Activated naive CD8-positive, alpha-beta T cell treated with anti-CD3 and anti-CD28 coated beads for 36 hours (primary cell): ENCODE results near the gene VAMP5. TPM values are rescaled to one million over a fixed set of nuclear protein-coding genes. Genes with fewer than 3 reads are reported as not detected.
"Not testable (repeated sequence)": the region's sequence is repeated elsewhere in the genome, so short reads cannot be mapped to it uniquely, and the experiment has no call there.

Source experiments
- DNase-seq: peaks from one replicate; pipeline ENCODE4 v3.0.0; 2021
- H3K27ac Mint-ChIP-seq: one replicate; pipeline ENCODE4 v1.8.0; 2022; ENCODE audit warnings: mild to moderate bottlenecking, moderate library complexity, mixed read lengths
- H3K27me3 Mint-ChIP-seq: one replicate; pipeline ENCODE4 v1.8.0; 2022; ENCODE audit warnings: mild to moderate bottlenecking, mixed read lengths
- H3K36me3 Mint-ChIP-seq: one replicate; pipeline ENCODE4 v1.8.0; 2021; ENCODE audit warnings: mild to moderate bottlenecking, mixed read lengths
- H3K4me1 Mint-ChIP-seq: one replicate; pipeline ENCODE4 v1.8.0; 2021; ENCODE audit warnings: mixed read lengths
- H3K4me3 Mint-ChIP-seq: one replicate; pipeline ENCODE4 v1.8.0; 2022; ENCODE audit warnings: mild to moderate bottlenecking, moderate library complexity, mixed read lengths
- H3K9me3 Mint-ChIP-seq: one replicate; pipeline ENCODE4 v1.8.0; 2022; ENCODE audit warnings: mixed read lengths
- total RNA-seq, 2 experiments: library from RNA; stranded (reverse); gene quantifications; one replicate each; pipeline ENCODE4 v1.2.3, GENCODE V29; 2021

Gene VAMP5
- total RNA-seq, 2 experiments from 2014 or later = 27.9 to 29.3 TPM

- H3K27ac Mint-ChIP-seq = peak overlapping the region; percentile 79
- H3K36me3 Mint-ChIP-seq = peaks cover 6% of the 10 kb centered on the region
- DNase-seq = no peak
- H3K27me3 Mint-ChIP-seq = no peaks in the 10 kb centered on the region
- peaks cover 24% of the 10 kb centered on the region for H3K4me1 Mint-ChIP-seq
- H3K9me3 Mint-ChIP-seq = no peaks in the 10 kb centered on the region
- H3K4me3 Mint-ChIP-seq = peak overlapping the region; percentile 80
Observed at GRCh38 chr2:85600951-85601770, 16.9 kb downstream of the VAMP5 start.

- H3K4me3 Mint-ChIP-seq = peak overlapping the region; percentile 80
Observed at GRCh38 chr2:85601771-85602475, 17.7 kb downstream of the VAMP5 start.

GRCh38 chr2:85602476-85603234, 18.4 kb downstream of the VAMP5 start, which contains the start of gene TMEM150A:
Gene TMEM150A, minus strand, starts transcription at chr2:85602698. Its CDS starts 750 bp downstream, at chr2:85601948.
- Mint-ChIP-seq H3K27me3 (no peaks in the 10 kb centered on the region), H3K36me3 (peaks cover 5% of the 10 kb centered on the region), H3K4me1 (peaks cover 19% of the 10 kb centered on the region), H3K9me3 (no peaks in the 10 kb centered on the region), H3K4me3 (peak within 1 kb of the TSS; percentile 90), H3K27ac (peak within 1 kb of the TSS; percentile 79)
- DNase-seq = peak; percentile 94

More at GRCh38 chr2:85601771-85602475, 17.7 kb downstream of the VAMP5 start:
- peaks cover 20% of the 10 kb centered on the region for H3K4me1 Mint-ChIP-seq
- H3K27me3 Mint-ChIP-seq = no peaks in the 10 kb centered on the region
- peak overlapping the region; percentile 79 for H3K27ac Mint-ChIP-seq
- DNase-seq = no peak
- no peaks in the 10 kb centered on the region for H3K9me3 Mint-ChIP-seq
- H3K36me3 Mint-ChIP-seq = peaks cover 6% of the 10 kb centered on the region

- H3K4me1 Mint-ChIP-seq = peaks cover 25% of the 10 kb centered on the region
- not testable (repeated sequence) for H3K27me3 Mint-ChIP-seq, H3K36me3 Mint-ChIP-seq, DNase-seq, H3K9me3 Mint-ChIP-seq
- peak overlapping the region; percentile 90 for H3K4me3 Mint-ChIP-seq
- peak overlapping the region; percentile 52 for H3K27ac Mint-ChIP-seq
Observed at GRCh38 chr2:85604133-85604444, 19.9 kb downstream of the VAMP5 start.

- Mint-ChIP-seq H3K36me3 (peaks cover 10% of the 10 kb centered on the region), H3K27ac (peak overlapping the region; percentile 45), H3K4me1 (peaks cover 29% of the 10 kb centered on the region), H3K27me3 (no peaks in the 10 kb centered on the region), H3K4me3 (no peak overlapping the region), H3K9me3 (no peaks in the 10 kb centered on the region)
- DNase-seq = no peak
Observed at GRCh38 chr2:85604568-85605339, 20.5 kb downstream of the VAMP5 start.

GRCh38 chr2:85605406-85606115, 21.3 kb downstream of the VAMP5 start:
- DNase-seq = no peak
- H3K4me1 Mint-ChIP-seq = peaks cover 34% of the 10 kb centered on the region
- no peak overlapping the region for H3K4me3 Mint-ChIP-seq
- no peaks in the 10 kb centered on the region for H3K27me3 Mint-ChIP-seq
- H3K27ac Mint-ChIP-seq = peak overlapping the region; percentile 45
- peaks cover 15% of the 10 kb centered on the region for H3K36me3 Mint-ChIP-seq
- no peaks in the 10 kb centered on the region for H3K9me3 Mint-ChIP-seq

- H3K4me1 Mint-ChIP-seq = peaks cover 36% of the 10 kb centered on the region
- no peaks in the 10 kb centered on the region for H3K27me3 Mint-ChIP-seq
Observed at GRCh38 chr2:85606116-85606455, 21.9 kb downstream of the VAMP5 start.

GRCh38 chr2:85607268-85608215, 23.3 kb downstream of the VAMP5 start:
- Mint-ChIP-seq H3K9me3 (no peaks in the 10 kb centered on the region), H3K27ac (peak overlapping the region; percentile 63), H3K27me3 (no peaks in the 10 kb centered on the region), H3K36me3 (peaks cover 15% of the 10 kb centered on the region), H3K4me3 (no peak overlapping the region), H3K4me1 (peaks cover 35% of the 10 kb centered on the region)
- DNase-seq = no peak

More at GRCh38 chr2:85606116-85606455, 21.9 kb downstream of the VAMP5 start:
- no peak for DNase-seq
- no peaks in the 10 kb centered on the region for H3K9me3 Mint-ChIP-seq
- peak overlapping the region; percentile 3 for H3K27ac Mint-ChIP-seq
- H3K4me3 Mint-ChIP-seq = no peak overlapping the region
- H3K36me3 Mint-ChIP-seq = peaks cover 15% of the 10 kb centered on the region

- no peak for DNase-seq
- no peaks in the 10 kb centered on the region for H3K27me3 Mint-ChIP-seq
- peak overlapping the region; percentile 95 for H3K27ac Mint-ChIP-seq
- H3K9me3 Mint-ChIP-seq = no peaks in the 10 kb centered on the region
- peaks cover 14% of the 10 kb centered on the region for H3K36me3 Mint-ChIP-seq
- H3K4me1 Mint-ChIP-seq = peaks cover 22% of the 10 kb centered on the region
- H3K4me3 Mint-ChIP-seq = peak overlapping the region; percentile 100
Observed at GRCh38 chr2:85611217-85611704, 27.0 kb downstream of the VAMP5 start.

- peak; percentile 91 for DNase-seq
- H3K27ac Mint-ChIP-seq = peak within 1 kb of the TSS; percentile 95
- peaks cover 22% of the 10 kb centered on the region for H3K4me1 Mint-ChIP-seq
- no peaks in the 10 kb centered on the region for H3K27me3 Mint-ChIP-seq
- peak within 1 kb of the TSS; percentile 100 for H3K4me3 Mint-ChIP-seq
- H3K9me3 Mint-ChIP-seq = no peaks in the 10 kb centered on the region
- H3K36me3 Mint-ChIP-seq = peaks cover 14% of the 10 kb centered on the region
Observed at GRCh38 chr2:85611705-85612587, 27.7 kb downstream of the VAMP5 start, which contains the start of gene C2orf68. Gene C2orf68, minus strand, starts transcription at chr2:85612066. Its CDS starts 82 bp downstream, at chr2:85611984.

GRCh38 chr2:85613717-85614515, 29.7 kb downstream of the VAMP5 start:
- DNase-seq = no peak
- no peaks in the 10 kb centered on the region for H3K9me3 Mint-ChIP-seq
- H3K36me3 Mint-ChIP-seq = peaks cover 20% of the 10 kb centered on the region
- peak overlapping the region; percentile 37 for H3K4me3 Mint-ChIP-seq
- H3K27ac Mint-ChIP-seq = no peak overlapping the region
- no peaks in the 10 kb centered on the region for H3K27me3 Mint-ChIP-seq
- H3K4me1 Mint-ChIP-seq = peaks cover 25% of the 10 kb centered on the region
